Spleen (tissue), 7 donors: ENCODE measurements around the gene DTNB.

ENCODE experiments used
- CTCF ChIP-seq, 11 experiments: fragments of 200-600 bp in 7 of 11; fragments of 450-650 bp in 4 of 11; sonication (generic) in 4 of 11; IDR thresholded peaks in 8 of 11; conservative IDR thresholded peaks in 3 of 11; 1 replicate in 7 of 11; 2 replicates in 4 of 11; pipeline versions ENCODE4 v1.4.0 to v1.8.0; 2016 to 2021; ENCODE audit warnings: antibody characterized with exemption in 11 of 11, inconsistent platforms in 4 of 11, mild to moderate bottlenecking in 1 of 11
- POLR2A ChIP-seq, 3 donors: fragments of 450-650 bp; IDR thresholded peaks; one replicate each; pipeline ENCODE4 v1.5.1; 2017; ENCODE audit warnings: antibody characterized with exemption in 3 of 3, mild to moderate bottlenecking in 1 of 3
- donor health status: DM: no; HTN: no; CAD: no; lungs with moderate emphysema.
- donor health status: DM: no; HTN: no; CAD: no.
- donor health status: DM: no; HTN: no; CAD: no.

DNA sequence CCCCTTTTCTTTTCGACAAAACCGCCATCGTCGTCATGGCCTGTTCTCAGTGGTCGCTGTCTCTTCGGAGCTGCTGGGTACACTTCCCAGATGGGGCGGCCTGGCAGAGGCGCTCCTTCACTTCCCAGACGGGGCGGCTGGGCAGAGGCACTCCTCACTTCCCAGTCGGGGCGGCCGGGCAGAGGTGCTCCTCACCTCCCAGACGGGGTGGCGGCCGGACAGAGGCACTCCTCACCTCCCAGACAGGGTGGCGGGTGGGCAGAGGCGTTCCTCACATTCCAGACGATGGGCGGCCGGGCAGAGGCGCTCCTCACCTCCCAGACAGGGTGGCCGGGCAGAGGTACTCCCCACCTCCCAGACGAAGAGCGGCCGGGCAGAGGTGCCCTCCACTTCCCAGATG lies 138.9 kb downstream of the DTNB start:
- TF ChIP-seq CTCF (IDR thresholded peaks at IDR 0.05 in 8 of 11, conservative IDR thresholded peaks at IDR 0.05 in 3 of 11) (no peak), POLR2A (IDR thresholded peaks at IDR 0.05) (no peak)
